K562 (cell line): ENCODE data around the gene PTPRF. TPM values are rescaled to one million over a fixed set of nuclear protein-coding genes. Genes with fewer than 3 reads are reported as not detected.

Experiments used
- ARID2 ChIP-seq: fragments of 450-650 bp; IDR thresholded peaks from 2 replicates; pipeline ENCODE4 v1.6.1; 2017; ENCODE audit warnings: antibody characterized with exemption, mild to moderate bottlenecking
- CC2D1A ChIP-seq: fragments of 450-650 bp; IDR thresholded peaks from 2 replicates; pipeline ENCODE4 v1.6.1; 2017; ENCODE audit warnings: mild to moderate bottlenecking
- HDAC1 ChIP-seq, 2 experiments: fragments of 450-650 bp; IDR thresholded peaks; 2 replicates each; pipeline ENCODE4 v1.6.1; 2016 to 2017; ENCODE audit warnings: inconsistent platforms in 1 of 2, mild to moderate bottlenecking in 1 of 2, moderate library complexity in 1 of 2
- MEF2A ChIP-seq: IDR thresholded peaks from 2 replicates; pipeline ENCODE4 v1.6.1; 2011; ENCODE audit warnings: low read depth, mild to moderate bottlenecking, low read length, moderate library complexity; ENCODE audit not compliant: control insufficient read depth
- NR3C1 ChIP-seq: sonication (generic); formaldehyde crosslinking; IDR thresholded peaks from 2 replicates; pipeline ENCODE4 v1.8.1; 2022; ENCODE audit warnings: missing genetic modification reagents
- POLR2G ChIP-seq: fragments of 200-400 bp; formaldehyde crosslinking; IDR thresholded peaks from 2 replicates; pipeline ENCODE4 v1.6.1; 2017; ENCODE audit warnings: low read depth, mild to moderate bottlenecking, antibody characterized with exemption, low read length, moderate library complexity
- XRCC5 ChIP-seq: fragments of 200-400 bp; formaldehyde crosslinking; IDR thresholded peaks from 2 replicates; pipeline ENCODE4 v1.6.1; 2017; ENCODE audit warnings: low read depth, mild to moderate bottlenecking, low read length
- ZNF217 ChIP-seq: sonication (generic); formaldehyde crosslinking; IDR thresholded peaks from 2 replicates; pipeline ENCODE4 v1.8.0; 2022; ENCODE audit warnings: mild to moderate bottlenecking, missing genetic modification reagents
- polyA plus RNA-seq, 8 experiments: library from polyadenylated mRNA; depleted of rRNA in 4 of 8; stranded (reverse) in 5 of 8; unstranded in 3 of 8; fragments of >200 nt; fragmentation: Nextera tagmentation in 2 of 8; fragmentation: Illumina TruSeq in 1 of 8; extraction: Ambion mirVana in 2 of 8; extraction: Trizol in 1 of 8; gene quantifications; 2 replicates each; pipeline versions ENCODE4 v1.2.1 to v1.2.3, GENCODE V29; 2011 to 2014; ENCODE audit warnings: inconsistent platforms in 1 of 8, missing spikeins in 1 of 8
- total RNA-seq, 7 experiments: library from RNA; depleted of rRNA in 6 of 7; stranded (reverse); fragments of >200 nt in 6 of 7; fragmentation: Illumina TruSeq in 2 of 7; extraction: Trizol in 2 of 7; gene quantifications; 2 replicates each; pipeline versions ENCODE4 v1.2.1 to v1.2.3, GENCODE V29; 2011 to 2021; ENCODE audit warnings: low replicate concordance in 1 of 7
- TF ChIP-seq, protein P1 (sequence below): fragments of 200-600 bp; sonication (generic); IDR thresholded peaks from one replicate; pipeline ENCODE4 v1.6.1; 2012; ENCODE audit warnings: mild to moderate bottlenecking, low read depth, low read length, inconsistent platforms
- TF ChIP-seq, protein P2 (sequence below): sonication (generic); formaldehyde crosslinking; IDR thresholded peaks from 2 replicates; pipeline ENCODE4 v1.9.0; 2022; ENCODE audit warnings: mild to moderate bottlenecking, missing genetic modification reagents
- TF ChIP-seq, protein P3 (sequence below): fragments of 150-350 bp; conservative IDR thresholded peaks from 2 replicates; pipeline ENCODE4 v1.6.1; 2014; ENCODE audit warnings: low read length
- TF ChIP-seq, protein P4 (sequence below): fragments of 250-450 bp; sonication (Bioruptor Pico); IDR thresholded peaks from 2 replicates; pipeline ENCODE4 v1.8.0; 2022; ENCODE audit warnings: inconsistent platforms, mild to moderate bottlenecking, moderate library complexity, borderline replicate concordance

Gene PTPRF
- total and polyA plus RNA-seq, 9 of the 15 experiments (the other 6 are each of a cell fraction or from before 2014, with no cell fraction given), result 0.13 to 4.3 (median 1.1) TPM

DNA sequence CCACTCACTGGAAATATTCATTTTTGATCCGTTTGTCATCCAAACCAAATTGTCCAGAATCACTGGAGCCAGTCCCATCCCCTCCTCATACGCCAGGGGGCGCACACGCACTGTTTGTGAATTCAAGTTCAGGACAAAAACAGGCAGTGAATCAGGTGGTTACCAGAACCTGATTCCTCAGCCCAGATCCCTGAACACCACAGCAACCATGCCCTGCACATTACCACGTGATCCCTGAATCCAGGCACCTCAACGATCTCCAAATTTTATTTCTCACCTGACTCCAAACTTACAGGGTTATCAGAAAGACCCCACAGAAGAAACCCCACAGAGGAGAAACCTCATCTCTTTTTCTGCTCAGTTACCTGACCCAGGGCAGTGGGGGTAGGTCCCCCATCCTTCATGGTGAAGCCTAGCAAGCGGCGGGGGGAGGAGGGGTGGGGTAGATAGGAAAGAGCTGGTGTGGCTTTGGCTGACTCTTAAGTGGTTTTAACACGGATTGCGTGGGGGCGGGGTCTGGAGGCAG lies 1.4 kb upstream of the PTPRF start (continued):
- TF ChIP-seq, protein P1, sequence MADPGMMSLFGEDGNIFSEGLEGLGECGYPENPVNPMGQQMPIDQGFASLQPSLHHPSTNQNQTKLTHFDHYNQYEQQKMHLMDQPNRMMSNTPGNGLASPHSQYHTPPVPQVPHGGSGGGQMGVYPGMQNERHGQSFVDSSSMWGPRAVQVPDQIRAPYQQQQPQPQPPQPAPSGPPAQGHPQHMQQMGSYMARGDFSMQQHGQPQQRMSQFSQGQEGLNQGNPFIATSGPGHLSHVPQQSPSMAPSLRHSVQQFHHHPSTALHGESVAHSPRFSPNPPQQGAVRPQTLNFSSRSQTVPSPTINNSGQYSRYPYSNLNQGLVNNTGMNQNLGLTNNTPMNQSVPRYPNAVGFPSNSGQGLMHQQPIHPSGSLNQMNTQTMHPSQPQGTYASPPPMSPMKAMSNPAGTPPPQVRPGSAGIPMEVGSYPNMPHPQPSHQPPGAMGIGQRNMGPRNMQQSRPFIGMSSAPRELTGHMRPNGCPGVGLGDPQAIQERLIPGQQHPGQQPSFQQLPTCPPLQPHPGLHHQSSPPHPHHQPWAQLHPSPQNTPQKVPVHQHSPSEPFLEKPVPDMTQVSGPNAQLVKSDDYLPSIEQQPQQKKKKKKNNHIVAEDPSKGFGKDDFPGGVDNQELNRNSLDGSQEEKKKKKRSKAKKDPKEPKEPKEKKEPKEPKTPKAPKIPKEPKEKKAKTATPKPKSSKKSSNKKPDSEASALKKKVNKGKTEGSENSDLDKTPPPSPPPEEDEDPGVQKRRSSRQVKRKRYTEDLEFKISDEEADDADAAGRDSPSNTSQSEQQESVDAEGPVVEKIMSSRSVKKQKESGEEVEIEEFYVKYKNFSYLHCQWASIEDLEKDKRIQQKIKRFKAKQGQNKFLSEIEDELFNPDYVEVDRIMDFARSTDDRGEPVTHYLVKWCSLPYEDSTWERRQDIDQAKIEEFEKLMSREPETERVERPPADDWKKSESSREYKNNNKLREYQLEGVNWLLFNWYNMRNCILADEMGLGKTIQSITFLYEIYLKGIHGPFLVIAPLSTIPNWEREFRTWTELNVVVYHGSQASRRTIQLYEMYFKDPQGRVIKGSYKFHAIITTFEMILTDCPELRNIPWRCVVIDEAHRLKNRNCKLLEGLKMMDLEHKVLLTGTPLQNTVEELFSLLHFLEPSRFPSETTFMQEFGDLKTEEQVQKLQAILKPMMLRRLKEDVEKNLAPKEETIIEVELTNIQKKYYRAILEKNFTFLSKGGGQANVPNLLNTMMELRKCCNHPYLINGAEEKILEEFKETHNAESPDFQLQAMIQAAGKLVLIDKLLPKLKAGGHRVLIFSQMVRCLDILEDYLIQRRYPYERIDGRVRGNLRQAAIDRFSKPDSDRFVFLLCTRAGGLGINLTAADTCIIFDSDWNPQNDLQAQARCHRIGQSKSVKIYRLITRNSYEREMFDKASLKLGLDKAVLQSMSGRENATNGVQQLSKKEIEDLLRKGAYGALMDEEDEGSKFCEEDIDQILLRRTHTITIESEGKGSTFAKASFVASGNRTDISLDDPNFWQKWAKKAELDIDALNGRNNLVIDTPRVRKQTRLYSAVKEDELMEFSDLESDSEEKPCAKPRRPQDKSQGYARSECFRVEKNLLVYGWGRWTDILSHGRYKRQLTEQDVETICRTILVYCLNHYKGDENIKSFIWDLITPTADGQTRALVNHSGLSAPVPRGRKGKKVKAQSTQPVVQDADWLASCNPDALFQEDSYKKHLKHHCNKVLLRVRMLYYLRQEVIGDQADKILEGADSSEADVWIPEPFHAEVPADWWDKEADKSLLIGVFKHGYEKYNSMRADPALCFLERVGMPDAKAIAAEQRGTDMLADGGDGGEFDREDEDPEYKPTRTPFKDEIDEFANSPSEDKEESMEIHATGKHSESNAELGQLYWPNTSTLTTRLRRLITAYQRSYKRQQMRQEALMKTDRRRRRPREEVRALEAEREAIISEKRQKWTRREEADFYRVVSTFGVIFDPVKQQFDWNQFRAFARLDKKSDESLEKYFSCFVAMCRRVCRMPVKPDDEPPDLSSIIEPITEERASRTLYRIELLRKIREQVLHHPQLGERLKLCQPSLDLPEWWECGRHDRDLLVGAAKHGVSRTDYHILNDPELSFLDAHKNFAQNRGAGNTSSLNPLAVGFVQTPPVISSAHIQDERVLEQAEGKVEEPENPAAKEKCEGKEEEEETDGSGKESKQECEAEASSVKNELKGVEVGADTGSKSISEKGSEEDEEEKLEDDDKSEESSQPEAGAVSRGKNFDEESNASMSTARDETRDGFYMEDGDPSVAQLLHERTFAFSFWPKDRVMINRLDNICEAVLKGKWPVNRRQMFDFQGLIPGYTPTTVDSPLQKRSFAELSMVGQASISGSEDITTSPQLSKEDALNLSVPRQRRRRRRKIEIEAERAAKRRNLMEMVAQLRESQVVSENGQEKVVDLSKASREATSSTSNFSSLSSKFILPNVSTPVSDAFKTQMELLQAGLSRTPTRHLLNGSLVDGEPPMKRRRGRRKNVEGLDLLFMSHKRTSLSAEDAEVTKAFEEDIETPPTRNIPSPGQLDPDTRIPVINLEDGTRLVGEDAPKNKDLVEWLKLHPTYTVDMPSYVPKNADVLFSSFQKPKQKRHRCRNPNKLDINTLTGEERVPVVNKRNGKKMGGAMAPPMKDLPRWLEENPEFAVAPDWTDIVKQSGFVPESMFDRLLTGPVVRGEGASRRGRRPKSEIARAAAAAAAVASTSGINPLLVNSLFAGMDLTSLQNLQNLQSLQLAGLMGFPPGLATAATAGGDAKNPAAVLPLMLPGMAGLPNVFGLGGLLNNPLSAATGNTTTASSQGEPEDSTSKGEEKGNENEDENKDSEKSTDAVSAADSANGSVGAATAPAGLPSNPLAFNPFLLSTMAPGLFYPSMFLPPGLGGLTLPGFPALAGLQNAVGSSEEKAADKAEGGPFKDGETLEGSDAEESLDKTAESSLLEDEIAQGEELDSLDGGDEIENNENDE, result no peak
- TF ChIP-seq, protein P2, sequence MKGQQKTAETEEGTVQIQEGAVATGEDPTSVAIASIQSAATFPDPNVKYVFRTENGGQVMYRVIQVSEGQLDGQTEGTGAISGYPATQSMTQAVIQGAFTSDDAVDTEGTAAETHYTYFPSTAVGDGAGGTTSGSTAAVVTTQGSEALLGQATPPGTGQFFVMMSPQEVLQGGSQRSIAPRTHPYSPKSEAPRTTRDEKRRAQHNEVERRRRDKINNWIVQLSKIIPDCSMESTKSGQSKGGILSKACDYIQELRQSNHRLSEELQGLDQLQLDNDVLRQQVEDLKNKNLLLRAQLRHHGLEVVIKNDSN, result peak; percentile 64
- TF ChIP-seq ARID2 (peak; percentile 59; the same call in 1 of the 2 replicates), MEF2A (no peak), CC2D1A (peak; percentile 64; the same call in 1 of the 2 replicates), ZNF217 (CRISPR knock-in tag) (no peak), XRCC5 (0 out of 2 replicates have a peak, but pooled peaks have one; percentile 56), HDAC1 (IDR thresholded peaks at IDR 0.05) (peak in 1 of 2 experiments; percentile 30; a peak in 1 of 4 replicates), POLR2G (no peak), NR3C1 (CRISPR knock-in tag) (no peak)
- TF ChIP-seq, protein P3, sequence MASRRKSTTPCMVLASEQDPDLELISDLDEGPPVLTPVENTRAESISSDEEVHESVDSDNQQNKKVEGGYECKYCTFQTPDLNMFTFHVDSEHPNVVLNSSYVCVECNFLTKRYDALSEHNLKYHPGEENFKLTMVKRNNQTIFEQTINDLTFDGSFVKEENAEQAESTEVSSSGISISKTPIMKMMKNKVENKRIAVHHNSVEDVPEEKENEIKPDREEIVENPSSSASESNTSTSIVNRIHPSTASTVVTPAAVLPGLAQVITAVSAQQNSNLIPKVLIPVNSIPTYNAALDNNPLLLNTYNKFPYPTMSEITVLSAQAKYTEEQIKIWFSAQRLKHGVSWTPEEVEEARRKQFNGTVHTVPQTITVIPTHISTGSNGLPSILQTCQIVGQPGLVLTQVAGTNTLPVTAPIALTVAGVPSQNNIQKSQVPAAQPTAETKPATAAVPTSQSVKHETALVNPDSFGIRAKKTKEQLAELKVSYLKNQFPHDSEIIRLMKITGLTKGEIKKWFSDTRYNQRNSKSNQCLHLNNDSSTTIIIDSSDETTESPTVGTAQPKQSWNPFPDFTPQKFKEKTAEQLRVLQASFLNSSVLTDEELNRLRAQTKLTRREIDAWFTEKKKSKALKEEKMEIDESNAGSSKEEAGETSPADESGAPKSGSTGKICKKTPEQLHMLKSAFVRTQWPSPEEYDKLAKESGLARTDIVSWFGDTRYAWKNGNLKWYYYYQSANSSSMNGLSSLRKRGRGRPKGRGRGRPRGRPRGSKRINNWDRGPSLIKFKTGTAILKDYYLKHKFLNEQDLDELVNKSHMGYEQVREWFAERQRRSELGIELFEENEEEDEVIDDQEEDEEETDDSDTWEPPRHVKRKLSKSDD, result no peak
- TF ChIP-seq, protein P4, sequence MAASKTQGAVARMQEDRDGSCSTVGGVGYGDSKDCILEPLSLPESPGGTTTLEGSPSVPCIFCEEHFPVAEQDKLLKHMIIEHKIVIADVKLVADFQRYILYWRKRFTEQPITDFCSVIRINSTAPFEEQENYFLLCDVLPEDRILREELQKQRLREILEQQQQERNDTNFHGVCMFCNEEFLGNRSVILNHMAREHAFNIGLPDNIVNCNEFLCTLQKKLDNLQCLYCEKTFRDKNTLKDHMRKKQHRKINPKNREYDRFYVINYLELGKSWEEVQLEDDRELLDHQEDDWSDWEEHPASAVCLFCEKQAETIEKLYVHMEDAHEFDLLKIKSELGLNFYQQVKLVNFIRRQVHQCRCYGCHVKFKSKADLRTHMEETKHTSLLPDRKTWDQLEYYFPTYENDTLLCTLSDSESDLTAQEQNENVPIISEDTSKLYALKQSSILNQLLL (CRISPR knock-in tag), result no peak
